Caco-2 (cell line): Measurements from ENCODE around the gene HES1. TPM values are rescaled to one million over a fixed set of nuclear protein-coding genes. Genes with fewer than 3 reads are reported as not detected.

Experiments
- BruUV-seq: library from RNA; stranded (reverse); fragments of 400-500 nt; replicated peaks from 2 replicates; lab custom pipeline; 2021; lab: Mats Ljungman, UMichigan
- CTCF ChIA-PET: fragments of 300-600 bp; sonication (Branson Sonifier 250); formaldehyde crosslinking; loops from one replicate; lab custom pipeline; 2022; ENCODE audit warnings: antibody characterized with exemption; lab: Charles Lee
- POLR2A ChIA-PET: fragments of 300-600 bp; sonication (Branson Sonifier 250); formaldehyde crosslinking; loops from one replicate; lab custom pipeline; 2022; ENCODE audit warnings: antibody characterized with exemption; lab: Charles Lee
- DNase-seq, 2 experiments: peaks; one replicate each; pipeline versions ENCODE4 v3.0.0 to v3.0.0-alpha.2; 2020 to 2022
- H3K27me3 ChIP-seq: replicated peaks from 2 replicates; pipeline ENCODE4 v1.6.0; 2011; ENCODE audit warnings: low read length; ENCODE audit not compliant: control insufficient read depth, insufficient read depth
- H3K36me3 ChIP-seq: 2 replicates; pipeline ENCODE4 v1.5.1; 2011; ENCODE audit warnings: low read length; ENCODE audit not compliant: control insufficient read depth, insufficient read depth
- H3K4me1 ChIP-seq: fragments of 250-450 bp; sonication (Bioruptor Pico); 2 replicates; pipeline ENCODE4 v1.5.1; 2020; ENCODE audit warnings: mild to moderate bottlenecking
- H3K4me3 ChIP-seq: 2 replicates; pipeline ENCODE4 v1.5.1; 2011; ENCODE audit warnings: low read depth, mild to moderate bottlenecking, control low read depth, low read length
- H3K9me3 ChIP-seq: fragments of 250-450 bp; sonication (Bioruptor Pico); 2 replicates; pipeline ENCODE4 v1.5.1; 2020; ENCODE audit warnings: mild to moderate bottlenecking, moderate library complexity
- H3K27ac Mint-ChIP-seq: one replicate; pipeline ENCODE4 v1.8.0; 2022; ENCODE audit warnings: mixed read lengths; ENCODE audit not compliant: unreplicated experiment
- H3K27me3 Mint-ChIP-seq: one replicate; pipeline ENCODE4 v1.8.0; 2022; ENCODE audit warnings: mixed read lengths; ENCODE audit not compliant: insufficient read depth, unreplicated experiment
- H3K36me3 Mint-ChIP-seq: one replicate; pipeline ENCODE4 v1.8.0; 2022; ENCODE audit warnings: mild to moderate bottlenecking, mixed read lengths; ENCODE audit not compliant: insufficient read depth, unreplicated experiment
- H3K4me1 Mint-ChIP-seq: one replicate; pipeline ENCODE4 v1.8.0; 2022; ENCODE audit warnings: low read depth, mixed read lengths; ENCODE audit not compliant: unreplicated experiment
- H3K4me3 Mint-ChIP-seq: one replicate; pipeline ENCODE4 v1.8.0; 2022; ENCODE audit warnings: mild to moderate bottlenecking, moderate library complexity, mixed read lengths; ENCODE audit not compliant: unreplicated experiment
- H3K9me3 Mint-ChIP-seq: one replicate; pipeline ENCODE4 v1.8.0; 2022; ENCODE audit warnings: mixed read lengths; ENCODE audit not compliant: unreplicated experiment
- CTCF ChIP-seq, 2 experiments: fragments of 200-600 bp in 1 of 2; IDR thresholded peaks; 1 replicate in 1 of 2; 2 replicates in 1 of 2; pipeline versions ENCODE4 v1.5.1 to v1.8.0; 2011 to 2022; ENCODE audit warnings: antibody characterized with exemption in 1 of 2, control low read depth in 1 of 2, inconsistent platforms in 1 of 2, low read depth in 1 of 2, low read length in 1 of 2, mild to moderate bottlenecking in 1 of 2, moderate library complexity in 1 of 2; ENCODE audit not compliant: insufficient read depth in 1 of 2, severe bottlenecking in 1 of 2, unreplicated experiment in 1 of 2
- intact Hi-C: fragments of 100-400 bp; cut with micrococcal nuclease; formaldehyde crosslinking; loops from one replicate; pipeline ENCODE4 v1.10.0; 2022; ENCODE audit not compliant: unreplicated experiment
- total RNA-seq: library from RNA; stranded (reverse); gene quantifications from 2 replicates; pipeline ENCODE4 v1.2.3, GENCODE V29; 2022

The HES1 gene
- total RNA-seq, 1 experiment from 2014 or later, result 123 TPM

- Histone ChIP-seq H3K9me3 (no peaks in the 10 kb centered on the region), H3K4me1 (peaks cover 30% of the 10 kb centered on the region), H3K36me3 (peaks cover 6% of the 10 kb centered on the region), H3K4me3 (peak overlapping the region; percentile 35; the same call in 1 of the 2 replicates), H3K27me3 (no peaks in the 10 kb centered on the region)
- peak overlapping the region; percentile 88 for H3K4me3 Mint-ChIP-seq
- intact Hi-C loops, result loop anchor here (2.0 kb wide), 1 partner anchor 18 kb away; no protein-coding TSS in a partner anchor
- POLR2A ChIA-PET, result interaction anchor here (0.6 to 1.6 kb wide), 6 partner anchors 12 to 228 kb away, joined by 3 to 21 read pairs (median 6); no protein-coding TSS in a partner anchor
- CTCF ChIA-PET, result interaction anchor here (0.5 to 5.4 kb wide), 6 partner anchors 11 to 361 kb away, joined by 3 to 47 read pairs (median 4); no protein-coding TSS in a partner anchor
- H3K27ac Mint-ChIP-seq, result peak overlapping the region; percentile 78
- peaks cover 42% of the 10 kb centered on the region for H3K36me3 Mint-ChIP-seq
- peak in 1 of 2 experiments; percentile 11 for DNase-seq
- H3K4me1 Mint-ChIP-seq, result peaks cover 13% of the 10 kb centered on the region
- H3K27me3 Mint-ChIP-seq, result no peaks in the 10 kb centered on the region
- TF ChIP-seq CTCF (IDR thresholded peaks at IDR 0.05; ENCODE audit: insufficient read depth in 1 of 2, low read depth in 1 of 2, low read length in 1 of 2, severe bottlenecking in 1 of 2, unreplicated experiment in 1 of 2), result no peak
- H3K9me3 Mint-ChIP-seq, result no peaks in the 10 kb centered on the region
- no TSS peak for BruUV-seq
Measured at GRCh38 chr3:194142156-194142910, 6.4 kb downstream of the HES1 start.

GRCh38 chr3:194145702-194146101, 9.8 kb downstream of the HES1 start:
- no TSS peak for BruUV-seq
- intact Hi-C loops, result no loop called here
- POLR2A ChIA-PET, result no interaction called here

GRCh38 chr3:194147679-194148078, 11.7 kb downstream of the HES1 start:
- TF ChIP-seq CTCF (IDR thresholded peaks at IDR 0.05; ENCODE audit: insufficient read depth in 1 of 2, low read depth in 1 of 2, low read length in 1 of 2, severe bottlenecking in 1 of 2, unreplicated experiment in 1 of 2), result no peak
- intact Hi-C loops, result no loop called here
- Histone ChIP-seq H3K4me3 (no peak overlapping the region), H3K27me3 (no peaks in the 10 kb centered on the region), H3K36me3 (no peaks in the 10 kb centered on the region), H3K4me1 (peaks cover 10% of the 10 kb centered on the region), H3K9me3 (no peaks in the 10 kb centered on the region)
- H3K4me1 Mint-ChIP-seq, result peaks cover 15% of the 10 kb centered on the region
- H3K4me3 Mint-ChIP-seq, result no peak overlapping the region
- no peak for DNase-seq
- H3K27me3 Mint-ChIP-seq, result no peaks in the 10 kb centered on the region
- BruUV-seq, result no TSS peak
- POLR2A ChIA-PET, result no interaction called here
- H3K27ac Mint-ChIP-seq, result no peak overlapping the region
- H3K36me3 Mint-ChIP-seq, result no peaks in the 10 kb centered on the region
- CTCF ChIA-PET, result no interaction called here
- H3K9me3 Mint-ChIP-seq, result no peaks in the 10 kb centered on the region

More at GRCh38 chr3:194145702-194146101, 9.8 kb downstream of the HES1 start:
- H3K9me3 ChIP-seq, result no peaks in the 10 kb centered on the region
- Mint-ChIP-seq H3K4me3 (no peak overlapping the region), H3K27me3 (no peaks in the 10 kb centered on the region), H3K9me3 (no peaks in the 10 kb centered on the region), H3K36me3 (peaks cover 10% of the 10 kb centered on the region), H3K27ac (no peak overlapping the region), H3K4me1 (peaks cover 15% of the 10 kb centered on the region)
- no peaks in the 10 kb centered on the region for H3K27me3 ChIP-seq
- CTCF ChIA-PET, result no interaction called here
- no peak overlapping the region for H3K4me3 ChIP-seq
- H3K36me3 ChIP-seq, result no peaks in the 10 kb centered on the region
- H3K4me1 ChIP-seq, result peaks cover 21% of the 10 kb centered on the region
- no peak for TF ChIP-seq CTCF (IDR thresholded peaks at IDR 0.05; ENCODE audit: insufficient read depth in 1 of 2, low read depth in 1 of 2, low read length in 1 of 2, severe bottlenecking in 1 of 2, unreplicated experiment in 1 of 2)
- no peak for DNase-seq
